Calu3 (cell line): ENCODE data around the gene PTPRZ1. TPM values are rescaled to one million over a fixed set of nuclear protein-coding genes. Genes with fewer than 3 reads are reported as not detected.
A peak's percentile ranks its signal among the peaks of the same experiment; 100 is the strongest.

ENCODE experiments used
- BruUV-seq: library from RNA; stranded (reverse); fragments of 400-500 nt; replicated peaks from 2 replicates; lab custom pipeline; 2021; lab: Mats Ljungman, UMichigan
- CTCF ChIA-PET: fragments of 300-600 bp; sonication (Branson Sonifier 250); formaldehyde crosslinking; loops from one replicate; lab custom pipeline; 2022; ENCODE audit warnings: antibody characterized with exemption; lab: Charles Lee
- DNase-seq: peaks from one replicate; pipeline ENCODE4 v3.0.0; 2022
- H3K27ac Mint-ChIP-seq: one replicate; pipeline ENCODE4 v1.8.0; 2022; ENCODE audit warnings: mixed read lengths; ENCODE audit not compliant: unreplicated experiment
- H3K27me3 Mint-ChIP-seq: one replicate; pipeline ENCODE4 v1.8.0; 2022; ENCODE audit warnings: mixed read lengths; ENCODE audit not compliant: unreplicated experiment
- H3K36me3 Mint-ChIP-seq: one replicate; pipeline ENCODE4 v1.8.0; 2022; ENCODE audit warnings: mild to moderate bottlenecking, moderate library complexity, mixed read lengths; ENCODE audit not compliant: insufficient read depth, unreplicated experiment
- H3K4me1 Mint-ChIP-seq: one replicate; pipeline ENCODE4 v1.8.0; 2022; ENCODE audit warnings: mild to moderate bottlenecking, low read depth, mixed read lengths; ENCODE audit not compliant: unreplicated experiment
- H3K4me3 Mint-ChIP-seq: one replicate; pipeline ENCODE4 v1.8.0; 2022; ENCODE audit warnings: mild to moderate bottlenecking, low read depth, moderate library complexity, mixed read lengths; ENCODE audit not compliant: unreplicated experiment
- H3K9me3 Mint-ChIP-seq: one replicate; pipeline ENCODE4 v1.8.0; 2022; ENCODE audit warnings: low read depth, mixed read lengths; ENCODE audit not compliant: unreplicated experiment
- intact Hi-C: fragments of 100-400 bp; cut with micrococcal nuclease; formaldehyde crosslinking; loops from one replicate; pipeline ENCODE4 v1.10.0; 2022; ENCODE audit not compliant: unreplicated experiment
- total RNA-seq: library from RNA; stranded (reverse); gene quantifications from 2 replicates; pipeline ENCODE4 v1.2.3, GENCODE V29; 2022
- TF ChIP-seq, protein P1 (sequence below): fragments of 200-600 bp; IDR thresholded peaks from one replicate; pipeline ENCODE4 v1.8.0; 2022; ENCODE audit warnings: antibody characterized with exemption; ENCODE audit not compliant: unreplicated experiment

The PTPRZ1 gene
- total RNA-seq, 1 experiment from 2014 or later: 4.9 TPM

DNA sequence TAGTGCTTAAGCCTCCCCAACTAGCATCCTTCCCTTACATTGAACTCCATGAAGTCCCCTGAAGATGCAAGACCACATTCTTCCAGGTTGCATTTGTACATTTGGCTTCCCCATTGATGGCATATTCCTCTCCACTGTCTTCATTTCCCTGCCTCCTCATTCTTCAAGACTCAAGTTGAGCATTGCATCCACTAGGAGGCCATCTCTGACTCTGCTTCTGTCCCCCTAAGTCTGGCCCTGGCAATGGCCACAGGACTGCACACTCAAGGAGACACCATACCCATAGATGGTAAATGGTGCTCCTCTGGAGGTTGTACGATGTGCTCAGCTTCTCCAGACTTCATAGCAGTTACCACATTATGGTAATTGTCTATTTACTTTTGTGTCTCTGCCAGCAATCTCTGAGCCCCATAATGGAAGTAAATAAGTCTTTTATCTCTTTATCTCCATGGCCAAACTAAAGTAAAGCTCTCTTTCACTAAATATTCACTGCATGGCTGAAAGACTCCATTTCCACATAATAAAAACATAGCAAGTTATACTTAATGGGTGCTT lies 112.6 kb downstream of the PTPRZ1 start:
- no peak for DNase-seq
- H3K27me3 Mint-ChIP-seq: no peaks in the 10 kb centered on the region
- no peaks in the 10 kb centered on the region for H3K36me3 Mint-ChIP-seq

GRCh38 chr7:121992068-121992467 lies 119.1 kb downstream of the PTPRZ1 start:
- CTCF ChIA-PET: interaction anchor here (0.5 kb wide), 1 partner anchor 148 kb away, joined by 5 read pairs; no protein-coding TSS in a partner anchor
- H3K4me1 Mint-ChIP-seq: no peaks in the 10 kb centered on the region
- no peaks in the 10 kb centered on the region for H3K9me3 Mint-ChIP-seq
- H3K4me3 Mint-ChIP-seq: no peak overlapping the region
- BruUV-seq: no TSS peak
- no peaks in the 10 kb centered on the region for H3K27me3 Mint-ChIP-seq
- TF ChIP-seq, protein P1, sequence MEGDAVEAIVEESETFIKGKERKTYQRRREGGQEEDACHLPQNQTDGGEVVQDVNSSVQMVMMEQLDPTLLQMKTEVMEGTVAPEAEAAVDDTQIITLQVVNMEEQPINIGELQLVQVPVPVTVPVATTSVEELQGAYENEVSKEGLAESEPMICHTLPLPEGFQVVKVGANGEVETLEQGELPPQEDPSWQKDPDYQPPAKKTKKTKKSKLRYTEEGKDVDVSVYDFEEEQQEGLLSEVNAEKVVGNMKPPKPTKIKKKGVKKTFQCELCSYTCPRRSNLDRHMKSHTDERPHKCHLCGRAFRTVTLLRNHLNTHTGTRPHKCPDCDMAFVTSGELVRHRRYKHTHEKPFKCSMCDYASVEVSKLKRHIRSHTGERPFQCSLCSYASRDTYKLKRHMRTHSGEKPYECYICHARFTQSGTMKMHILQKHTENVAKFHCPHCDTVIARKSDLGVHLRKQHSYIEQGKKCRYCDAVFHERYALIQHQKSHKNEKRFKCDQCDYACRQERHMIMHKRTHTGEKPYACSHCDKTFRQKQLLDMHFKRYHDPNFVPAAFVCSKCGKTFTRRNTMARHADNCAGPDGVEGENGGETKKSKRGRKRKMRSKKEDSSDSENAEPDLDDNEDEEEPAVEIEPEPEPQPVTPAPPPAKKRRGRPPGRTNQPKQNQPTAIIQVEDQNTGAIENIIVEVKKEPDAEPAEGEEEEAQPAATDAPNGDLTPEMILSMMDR: no peak
- no peaks in the 10 kb centered on the region for H3K36me3 Mint-ChIP-seq
- intact Hi-C loops: loop anchor here (5.0 kb wide), 1 partner anchor 250 kb away; no protein-coding TSS in a partner anchor
- no peak for DNase-seq
- no peak overlapping the region for H3K27ac Mint-ChIP-seq

More for the DNA sequence above, 112.6 kb downstream of the PTPRZ1 start:
- no TSS peak for BruUV-seq
- H3K4me1 Mint-ChIP-seq: no peaks in the 10 kb centered on the region
- TF ChIP-seq, protein P1: peak; percentile 14
- H3K27ac Mint-ChIP-seq: no peak overlapping the region
- no peaks in the 10 kb centered on the region for H3K9me3 Mint-ChIP-seq
- CTCF ChIA-PET: interaction anchor here (1.6 kb wide), 1 partner anchor 9 kb away, joined by 5 read pairs; no protein-coding TSS in a partner anchor
- no peak overlapping the region for H3K4me3 Mint-ChIP-seq
- intact Hi-C loops: no loop called here

GRCh38 chr7:121994625-121995410 lies 121.9 kb downstream of the PTPRZ1 start:
- Mint-ChIP-seq H3K27ac (no peak overlapping the region), H3K27me3 (no peaks in the 10 kb centered on the region), H3K4me3 (no peak overlapping the region), H3K4me1 (no peaks in the 10 kb centered on the region), H3K9me3 (no peaks in the 10 kb centered on the region), H3K36me3 (no peaks in the 10 kb centered on the region)
- TF ChIP-seq, protein P1: peak; percentile 68
- intact Hi-C loops: loop anchor here (1.0 to 5.0 kb wide), 5 partner anchors 253 to 869 kb away; no protein-coding TSS in a partner anchor
- DNase-seq: peak; percentile 74
- CTCF ChIA-PET: interaction anchor here (0.6 to 1.3 kb wide), 19 partner anchors 9 to 786 kb away, joined by 3 to 68 read pairs (median 5); partner anchors contain the start of gene FAM3C
- BruUV-seq: no TSS peak

DNA sequence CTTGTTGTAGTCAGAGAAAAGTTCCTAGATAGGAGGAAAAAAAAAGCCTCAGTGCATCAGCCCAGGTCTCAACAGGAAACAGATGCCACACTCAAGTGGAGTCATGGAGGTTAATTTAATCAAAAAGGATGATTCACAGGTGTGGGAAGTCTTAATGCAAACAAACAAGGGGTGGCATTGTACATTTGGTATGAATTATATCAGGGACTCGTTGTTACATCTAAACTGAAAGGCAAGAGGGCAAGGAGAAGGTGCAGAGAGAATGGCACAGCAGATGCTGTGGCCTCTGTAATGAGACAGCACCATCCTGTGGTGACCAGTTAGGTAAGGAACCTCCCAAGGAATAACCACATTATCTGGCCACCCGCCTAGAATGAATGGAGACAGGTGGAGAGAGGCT lies 133.7 kb downstream of the PTPRZ1 start:
- Mint-ChIP-seq H3K27ac (peak overlapping the region; percentile 48), H3K36me3 (no peaks in the 10 kb centered on the region), H3K4me3 (no peak overlapping the region), H3K4me1 (peaks cover 32% of the 10 kb centered on the region), H3K9me3 (no peaks in the 10 kb centered on the region), H3K27me3 (no peaks in the 10 kb centered on the region)
- CTCF ChIA-PET: no interaction called here
- BruUV-seq: no TSS peak
- TF ChIP-seq, protein P1: no peak
- intact Hi-C loops: no loop called here
- DNase-seq: peak; percentile 16
